ENCODE results near the gene VAV1.

DNA sequence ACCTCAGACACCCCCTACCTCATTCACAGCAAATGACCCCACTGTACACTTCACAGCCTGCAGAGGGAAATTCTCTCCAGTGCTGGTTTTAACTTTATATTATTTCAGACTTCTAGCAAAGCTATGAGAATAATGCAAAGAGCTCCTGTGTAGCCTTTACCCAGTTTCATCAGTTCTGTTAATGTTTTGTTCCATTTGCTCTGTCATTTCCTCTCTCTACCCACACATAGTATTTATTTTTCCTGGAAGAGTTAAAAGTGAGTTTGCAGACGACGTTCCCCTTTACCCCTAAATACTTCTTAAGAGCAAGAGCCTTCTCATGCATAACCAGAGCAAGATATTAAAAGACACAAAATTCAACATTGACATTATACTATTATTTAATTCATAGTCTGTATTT, 65.0 kb downstream of the VAV1 start:
- TF ChIP-seq, protein P1, sequence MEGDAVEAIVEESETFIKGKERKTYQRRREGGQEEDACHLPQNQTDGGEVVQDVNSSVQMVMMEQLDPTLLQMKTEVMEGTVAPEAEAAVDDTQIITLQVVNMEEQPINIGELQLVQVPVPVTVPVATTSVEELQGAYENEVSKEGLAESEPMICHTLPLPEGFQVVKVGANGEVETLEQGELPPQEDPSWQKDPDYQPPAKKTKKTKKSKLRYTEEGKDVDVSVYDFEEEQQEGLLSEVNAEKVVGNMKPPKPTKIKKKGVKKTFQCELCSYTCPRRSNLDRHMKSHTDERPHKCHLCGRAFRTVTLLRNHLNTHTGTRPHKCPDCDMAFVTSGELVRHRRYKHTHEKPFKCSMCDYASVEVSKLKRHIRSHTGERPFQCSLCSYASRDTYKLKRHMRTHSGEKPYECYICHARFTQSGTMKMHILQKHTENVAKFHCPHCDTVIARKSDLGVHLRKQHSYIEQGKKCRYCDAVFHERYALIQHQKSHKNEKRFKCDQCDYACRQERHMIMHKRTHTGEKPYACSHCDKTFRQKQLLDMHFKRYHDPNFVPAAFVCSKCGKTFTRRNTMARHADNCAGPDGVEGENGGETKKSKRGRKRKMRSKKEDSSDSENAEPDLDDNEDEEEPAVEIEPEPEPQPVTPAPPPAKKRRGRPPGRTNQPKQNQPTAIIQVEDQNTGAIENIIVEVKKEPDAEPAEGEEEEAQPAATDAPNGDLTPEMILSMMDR (conservative IDR thresholded peaks at IDR 0.05): no peak
- TF ChIP-seq ZFX (IDR thresholded peaks at IDR 0.05): no peak

Measured in C4-2B (cell line).